HAP-1 (cell line): ENCODE measurements around the gene FHIT.
"Not testable (repeated sequence)": the region's sequence is repeated elsewhere in the genome, so short reads cannot be mapped to it uniquely, and the experiment has no call there.

Experiments used
- DNase-seq, 2 experiments: peaks; one replicate each; pipeline ENCODE4 v3.0.0-alpha.2; 2016 to 2020; ENCODE audit warnings: low spot score in 2 of 2
- H3K27me3 ChIP-seq: fragments of 250-450 bp; sonication (Bioruptor Pico); 2 replicates; pipeline ENCODE4 v1.5.1; 2020; ENCODE audit warnings: low read depth, mild to moderate bottlenecking, moderate library complexity
- H3K36me3 ChIP-seq: fragments of 250-450 bp; sonication (Bioruptor Pico); replicated peaks from 2 replicates; pipeline ENCODE4 v1.5.1; 2020; ENCODE audit warnings: mild to moderate bottlenecking
- H3K4me1 ChIP-seq: fragments of 250-450 bp; sonication (Bioruptor Pico); 2 replicates; pipeline ENCODE4 v1.5.1; 2020; ENCODE audit warnings: mild to moderate bottlenecking
- H3K4me3 ChIP-seq: fragments of 250-450 bp; sonication (Bioruptor Pico); 2 replicates; pipeline ENCODE4 v1.5.1; 2020; ENCODE audit warnings: mild to moderate bottlenecking, moderate library complexity
- H3K9me3 ChIP-seq: fragments of 250-450 bp; sonication (Bioruptor Pico); 2 replicates; pipeline ENCODE4 v1.5.1; 2020; ENCODE audit warnings: mild to moderate bottlenecking, moderate library complexity
- in situ Hi-C: fragments of 300-500 bp; cut with MboI; formaldehyde crosslinking; loops from 3 replicates; pipeline ENCODE4 v1.14.3; 2020; ENCODE audit warnings: low sequenced_read_pairs, inconsistent platforms, mixed read lengths

FHIT gene

GRCh38 chr3:61218504-61218903, 32.7 kb downstream of the FHIT start:
- H3K27me3 ChIP-seq = no peaks in the 10 kb centered on the region
- no peaks in the 10 kb centered on the region for H3K9me3 ChIP-seq
- no peak for DNase-seq
- no peaks in the 10 kb centered on the region for H3K4me1 ChIP-seq
- no peaks in the 10 kb centered on the region for H3K36me3 ChIP-seq
- no peak overlapping the region for H3K4me3 ChIP-seq
- in situ Hi-C loops = no loop called here

GRCh38 chr3:61216171-61216570, 35.1 kb downstream of the FHIT start:
- H3K4me1 ChIP-seq, H3K36me3 ChIP-seq, DNase-seq, in situ Hi-C loops, H3K9me3 ChIP-seq, H3K27me3 ChIP-seq, H3K4me3 ChIP-seq: not testable (repeated sequence)

GRCh38 chr3:61202086-61202485, 49.2 kb downstream of the FHIT start:
- Histone ChIP-seq H3K4me3 (no peak overlapping the region), H3K9me3 (no peaks in the 10 kb centered on the region), H3K27me3 (no peaks in the 10 kb centered on the region), H3K4me1 (no peaks in the 10 kb centered on the region), H3K36me3 (no peaks in the 10 kb centered on the region)
- in situ Hi-C loops = no loop called here
- DNase-seq = no peak

GRCh38 chr3:61201071-61201470, 50.2 kb downstream of the FHIT start:
- Histone ChIP-seq H3K4me1 (no peaks in the 10 kb centered on the region), H3K9me3 (no peaks in the 10 kb centered on the region), H3K36me3 (no peaks in the 10 kb centered on the region), H3K4me3 (no peak overlapping the region), H3K27me3 (no peaks in the 10 kb centered on the region)
- no peak for DNase-seq
- in situ Hi-C loops = no loop called here

GRCh38 chr3:61200270-61200669, 51.0 kb downstream of the FHIT start:
- Histone ChIP-seq H3K27me3 (no peaks in the 10 kb centered on the region), H3K9me3 (no peaks in the 10 kb centered on the region), H3K4me1 (no peaks in the 10 kb centered on the region), H3K36me3 (no peaks in the 10 kb centered on the region), H3K4me3 (no peak overlapping the region)
- no peak for DNase-seq
- in situ Hi-C loops = no loop called here

- Histone ChIP-seq H3K4me1 (no peaks in the 10 kb centered on the region), H3K36me3 (no peaks in the 10 kb centered on the region), H3K27me3 (no peaks in the 10 kb centered on the region), H3K4me3 (no peak overlapping the region), H3K9me3 (no peaks in the 10 kb centered on the region)
- in situ Hi-C loops = no loop called here
- no peak for DNase-seq
These were observed 51.4 kb downstream of the FHIT start for GRCh38 chr3:61199843-61200242.

- Histone ChIP-seq H3K36me3 (no peaks in the 10 kb centered on the region), H3K4me1 (no peaks in the 10 kb centered on the region), H3K27me3 (no peaks in the 10 kb centered on the region), H3K9me3 (no peaks in the 10 kb centered on the region), H3K4me3 (no peak overlapping the region)
- DNase-seq = no peak
- in situ Hi-C loops = no loop called here
These were observed 56.2 kb downstream of the FHIT start for GRCh38 chr3:61194892-61195538.

- no peak overlapping the region for H3K4me3 ChIP-seq
- no peaks in the 10 kb centered on the region for H3K9me3 ChIP-seq
- H3K27me3 ChIP-seq = no peaks in the 10 kb centered on the region
- H3K4me1 ChIP-seq = no peaks in the 10 kb centered on the region
- in situ Hi-C loops = no loop called here
- no peak for DNase-seq
- no peaks in the 10 kb centered on the region for H3K36me3 ChIP-seq
These were observed 59.0 kb downstream of the FHIT start for GRCh38 chr3:61192222-61192621.

- H3K27me3 ChIP-seq, DNase-seq, H3K36me3 ChIP-seq, H3K4me1 ChIP-seq, H3K4me3 ChIP-seq, H3K9me3 ChIP-seq, in situ Hi-C loops: not testable (repeated sequence)
These were observed 61.0 kb downstream of the FHIT start for GRCh38 chr3:61190205-61190604.

GRCh38 chr3:61186030-61186429, 65.2 kb downstream of the FHIT start:
- Histone ChIP-seq H3K9me3 (no peaks in the 10 kb centered on the region), H3K4me3 (no peak overlapping the region), H3K27me3 (no peaks in the 10 kb centered on the region), H3K36me3 (no peaks in the 10 kb centered on the region), H3K4me1 (no peaks in the 10 kb centered on the region)
- no peak for DNase-seq
- in situ Hi-C loops = no loop called here

GRCh38 chr3:61184956-61185355, 66.3 kb downstream of the FHIT start:
- H3K27me3 ChIP-seq = no peaks in the 10 kb centered on the region
- H3K4me3 ChIP-seq = no peak overlapping the region
- no peaks in the 10 kb centered on the region for H3K36me3 ChIP-seq
- H3K4me1 ChIP-seq = no peaks in the 10 kb centered on the region
- no peaks in the 10 kb centered on the region for H3K9me3 ChIP-seq
- no peak for DNase-seq
- in situ Hi-C loops = no loop called here

GRCh38 chr3:61182662-61183061, 68.6 kb downstream of the FHIT start:
- H3K9me3 ChIP-seq = no peaks in the 10 kb centered on the region
- no peaks in the 10 kb centered on the region for H3K27me3 ChIP-seq
- in situ Hi-C loops = no loop called here
- H3K4me3 ChIP-seq = no peak overlapping the region
- no peak for DNase-seq
- H3K36me3 ChIP-seq = no peaks in the 10 kb centered on the region
- H3K4me1 ChIP-seq = no peaks in the 10 kb centered on the region

GRCh38 chr3:61181874-61182273, 69.4 kb downstream of the FHIT start:
- Histone ChIP-seq H3K4me1 (no peaks in the 10 kb centered on the region), H3K27me3 (no peaks in the 10 kb centered on the region), H3K9me3 (no peaks in the 10 kb centered on the region), H3K4me3 (no peak overlapping the region), H3K36me3 (no peaks in the 10 kb centered on the region)
- in situ Hi-C loops = no loop called here
- DNase-seq = no peak

- H3K4me1 ChIP-seq = no peaks in the 10 kb centered on the region
- no peaks in the 10 kb centered on the region for H3K27me3 ChIP-seq
- no peaks in the 10 kb centered on the region for H3K36me3 ChIP-seq
- H3K4me3 ChIP-seq = no peak overlapping the region
- in situ Hi-C loops = no loop called here
- DNase-seq = no peak
- no peaks in the 10 kb centered on the region for H3K9me3 ChIP-seq
These were observed 71.0 kb downstream of the FHIT start for GRCh38 chr3:61180206-61180605.

GRCh38 chr3:61178167-61178566, 73.1 kb downstream of the FHIT start:
- no peak for DNase-seq
- Histone ChIP-seq H3K9me3 (no peaks in the 10 kb centered on the region), H3K36me3 (no peaks in the 10 kb centered on the region), H3K27me3 (no peaks in the 10 kb centered on the region), H3K4me1 (no peaks in the 10 kb centered on the region), H3K4me3 (no peak overlapping the region)
- in situ Hi-C loops = no loop called here
